Fibroblast of skin of back (primary cell): ENCODE results near the gene WDR76. TPM values are rescaled to one million over a fixed set of nuclear protein-coding genes. Genes with fewer than 3 reads are reported as not detected.
"Not testable (repeated sequence)": the region's sequence is repeated elsewhere in the genome, so short reads cannot be mapped to it uniquely, and the experiment has no call there.

ENCODE experiments used
- DNase-seq: peaks from one replicate; pipeline ENCODE4 v3.0.0-alpha.2; 2013
- polyA plus RNA-seq, 2 experiments: library from polyadenylated mRNA; unstranded; fragments of 120-200 nt; gene quantifications; one replicate each; pipeline ENCODE4 v1.2.1, GENCODE V29; 2013; ENCODE audit not compliant: insufficient read length in 2 of 2

Gene WDR76
- 15.1 TPM for polyA plus RNA-seq (2013, experiment 1 of 2; ENCODE audit: insufficient read length)
- 2.4 TPM for polyA plus RNA-seq (2013, experiment 2 of 2; ENCODE audit: insufficient read length)

GRCh38 chr15:43826508-43827341 is at the start of gene WDR76:
TSS of gene WDR76 (plus strand) at chr15:43827002. CDS start at chr15:43827033, 31 bp downstream.
- peak; percentile 84 for DNase-seq

DNA sequence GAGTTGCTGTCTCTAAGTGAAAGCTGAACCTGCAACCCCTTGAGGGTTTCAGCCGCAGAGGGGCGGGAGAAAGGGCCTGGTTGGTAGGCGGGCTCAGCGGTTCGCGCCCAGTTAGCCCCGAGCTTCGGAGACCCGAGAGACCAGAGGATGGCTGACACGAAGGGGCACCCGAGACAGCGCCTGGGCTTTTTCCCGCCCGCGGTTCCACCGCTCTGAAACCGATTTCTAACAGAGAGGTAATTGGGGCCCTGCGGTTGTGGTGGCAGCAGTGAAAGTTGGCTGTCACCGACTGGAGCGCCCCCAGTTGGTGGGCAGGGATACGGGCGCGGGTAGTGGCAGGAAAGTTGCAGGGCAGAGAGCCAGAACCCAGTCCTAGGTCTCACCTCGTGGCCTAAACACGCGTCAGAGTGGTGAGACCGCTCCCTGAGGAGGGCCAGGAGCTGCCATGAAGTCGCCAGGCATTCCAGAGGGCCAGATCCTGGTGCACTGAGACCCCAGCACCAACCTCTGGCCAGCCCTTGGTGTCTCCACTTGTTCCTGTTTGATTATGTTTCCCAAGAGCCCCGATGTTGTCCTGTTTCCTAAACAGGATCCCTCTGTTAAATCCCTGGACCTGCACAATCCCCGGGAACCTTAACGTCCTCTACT is 49.4 kb upstream of the WDR76 start:
- peak; percentile 75 for DNase-seq

GRCh38 chr15:43779016-43779415 is 47.8 kb upstream of the WDR76 start:
- no peak for DNase-seq

DNA sequence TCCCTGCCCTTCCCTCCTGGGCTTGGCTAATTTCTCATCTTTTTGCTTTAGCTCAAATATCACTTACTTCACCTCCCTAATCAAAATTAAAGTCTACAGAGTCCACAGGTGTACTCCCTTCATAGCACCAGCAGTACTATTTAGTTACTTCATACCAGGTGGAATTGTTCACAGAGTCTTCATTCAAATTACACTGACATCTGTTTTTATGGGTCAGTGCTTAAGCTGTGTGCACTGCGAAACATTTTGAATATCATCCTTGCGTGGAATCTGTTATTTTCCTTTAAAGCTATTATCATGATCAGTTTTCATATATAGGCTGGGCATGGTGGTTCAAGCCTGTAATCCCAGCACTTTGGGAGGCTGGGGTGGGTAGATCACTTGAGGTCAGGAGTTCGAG is 37.4 kb upstream of the WDR76 start:
- DNase-seq = no peak

GRCh38 chr15:43791993-43792760 is 34.6 kb upstream of the WDR76 start, which contains the start of gene SERF2:
TSS of gene SERF2 (plus strand) at chr15:43792320. CDS start at chr15:43792377, 57 bp downstream.
- DNase-seq = peak; percentile 99

DNA sequence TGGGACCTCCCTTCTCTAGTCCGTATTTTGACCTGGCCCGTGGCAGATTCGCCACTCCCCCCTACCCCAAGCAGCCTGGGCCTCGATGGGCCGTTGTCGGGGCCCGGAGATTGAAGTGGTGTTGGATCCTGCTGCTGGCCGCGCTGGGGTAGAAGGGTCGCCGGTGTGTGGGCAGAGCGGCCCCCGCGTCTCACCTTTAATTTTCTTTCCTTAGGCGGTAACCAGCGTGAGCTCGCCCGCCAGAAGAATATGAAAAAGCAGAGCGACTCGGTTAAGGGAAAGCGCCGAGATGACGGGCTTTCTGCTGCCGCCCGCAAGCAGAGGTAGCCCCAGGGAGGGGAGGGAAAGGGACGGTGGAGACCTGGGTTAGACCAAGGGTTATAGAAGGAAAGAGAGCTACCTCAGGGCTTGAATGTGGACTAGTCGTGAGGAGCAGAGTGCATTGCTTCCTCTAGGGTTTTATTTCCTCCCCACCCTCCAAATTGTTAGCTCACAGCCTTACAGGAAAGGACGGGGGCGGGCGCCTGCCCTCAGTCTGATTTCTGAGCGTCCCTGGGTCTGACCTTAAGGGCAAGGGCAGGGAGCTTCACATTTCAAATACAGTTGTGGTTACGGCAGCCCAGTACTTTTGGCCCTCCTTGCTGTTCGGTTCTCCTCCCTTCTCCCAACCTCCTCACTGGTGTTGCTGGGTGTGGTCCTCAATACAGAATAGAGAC is 33.9 kb upstream of the WDR76 start:
- peak; percentile 56 for DNase-seq

DNA sequence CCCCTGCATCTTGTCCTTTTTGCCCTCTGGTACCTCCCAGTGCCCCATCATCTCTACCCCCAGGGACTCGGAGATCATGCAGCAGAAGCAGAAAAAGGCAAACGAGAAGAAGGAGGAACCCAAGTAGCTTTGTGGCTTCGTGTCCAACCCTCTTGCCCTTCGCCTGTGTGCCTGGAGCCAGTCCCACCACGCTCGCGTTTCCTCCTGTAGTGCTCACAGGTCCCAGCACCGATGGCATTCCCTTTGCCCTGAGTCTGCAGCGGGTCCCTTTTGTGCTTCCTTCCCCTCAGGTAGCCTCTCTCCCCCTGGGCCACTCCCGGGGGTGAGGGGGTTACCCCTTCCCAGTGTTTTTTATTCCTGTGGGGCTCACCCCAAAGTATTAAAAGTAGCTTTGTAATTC is 33.2 kb upstream of the WDR76 start:
- DNase-seq = no peak

GRCh38 chr15:43794269-43795037 is 32.3 kb upstream of the WDR76 start:
- DNase-seq = peak; percentile 35

- no peak for DNase-seq
These were observed 31.6 kb upstream of the WDR76 start for GRCh38 chr15:43795197-43795596.

DNA sequence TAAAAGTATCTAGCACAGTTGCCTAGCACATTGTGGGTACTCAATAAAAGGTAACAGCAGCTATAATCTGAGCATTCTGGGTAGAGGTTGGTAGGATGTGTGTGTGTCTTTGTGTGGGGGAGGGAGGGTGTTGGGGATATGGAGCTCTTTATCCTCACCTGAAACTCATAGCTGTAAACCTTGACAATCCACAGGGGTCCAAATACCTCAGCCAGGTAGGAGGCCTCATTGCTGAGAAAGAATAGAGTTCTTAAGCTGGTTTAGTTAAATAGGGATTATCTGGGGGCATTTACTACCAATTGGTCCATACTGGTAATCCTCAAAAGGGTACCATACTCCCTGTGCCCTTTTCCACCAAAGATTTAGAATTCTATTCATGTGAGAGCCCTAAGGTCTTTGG is 30.8 kb upstream of the WDR76 start:
- no peak for DNase-seq

DNA sequence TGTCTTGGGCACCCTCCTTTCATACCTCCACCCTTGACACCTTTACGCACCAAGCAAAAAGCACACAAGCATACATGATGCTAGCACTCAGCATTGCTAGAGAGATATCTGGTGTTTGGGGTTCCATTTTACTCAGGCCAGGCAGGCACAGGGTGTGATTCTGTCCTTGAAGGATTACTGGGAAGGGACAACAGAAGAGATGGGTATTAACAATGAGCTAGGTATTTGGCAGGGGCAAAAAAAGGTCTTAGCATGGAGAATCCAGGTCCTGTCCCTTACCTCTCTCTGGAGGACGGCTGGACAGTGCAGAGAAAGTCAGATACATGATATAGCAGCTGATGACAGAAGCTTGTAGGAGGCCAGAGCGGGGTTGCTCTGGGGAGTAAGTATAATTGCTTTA is 30.2 kb upstream of the WDR76 start:
- DNase-seq = no peak

GRCh38 chr15:43799209-43799944 is 27.4 kb upstream of the WDR76 start:
- no peak for DNase-seq

GRCh38 chr15:43799945-43800285 is 26.9 kb upstream of the WDR76 start, which contains the start of gene SERINC4:
TSS of gene SERINC4 (minus strand) at chr15:43800220. CDS start at chr15:43799986, 234 bp downstream.
- DNase-seq = no peak

DNA sequence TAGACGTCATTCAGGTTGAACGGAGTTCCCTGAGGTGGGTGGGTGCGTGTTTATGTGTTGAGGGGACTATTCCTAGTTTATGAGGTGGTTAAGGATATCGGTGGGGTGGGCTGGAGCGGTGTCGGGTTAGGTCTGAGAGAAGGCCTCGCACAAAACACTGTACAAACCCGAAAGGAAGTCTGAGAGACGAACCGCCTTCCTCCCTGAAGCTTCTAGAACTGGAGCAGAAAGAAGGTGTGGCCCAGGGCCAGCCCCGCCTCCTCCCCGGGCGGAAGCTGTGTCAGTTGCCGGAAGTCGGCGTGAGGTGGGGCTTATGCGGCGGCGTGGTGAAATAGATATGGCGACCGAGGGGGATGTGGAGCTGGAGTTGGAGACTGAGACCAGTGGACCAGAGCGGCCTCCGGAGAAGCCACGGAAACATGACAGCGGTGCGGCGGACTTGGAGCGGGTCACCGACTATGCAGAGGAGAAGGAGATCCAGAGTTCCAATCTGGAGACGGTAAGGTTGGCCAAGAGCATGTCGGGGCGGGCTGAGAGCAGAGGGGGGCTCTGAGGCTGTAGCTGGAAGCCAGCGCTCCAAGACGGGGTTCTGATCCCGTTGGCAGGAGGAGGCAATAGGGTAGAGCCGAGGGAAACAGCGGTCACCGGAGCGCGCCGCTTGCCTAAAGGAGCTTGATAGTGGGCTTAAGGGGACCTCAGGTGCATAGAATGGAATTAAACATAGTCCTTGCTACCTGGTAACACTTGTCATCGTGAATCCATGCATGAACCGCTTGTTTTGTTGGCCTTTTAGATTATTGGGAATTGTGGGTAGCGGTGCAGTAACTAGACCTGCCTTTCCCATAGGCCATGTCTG is 26.3 kb upstream of the WDR76 start, which contains the start of gene HYPK:
TSS of gene HYPK (plus strand) at position 314 of the 856 bp plus-strand sequence. CDS start at position 338, 24 bp downstream.
- DNase-seq = peak; percentile 87

- not testable (repeated sequence) for DNase-seq
These were observed 24.1 kb upstream of the WDR76 start for GRCh38 chr15:43802676-43803075.

- no peak for DNase-seq
These were observed 18.3 kb upstream of the WDR76 start for GRCh38 chr15:43808435-43808950.

- no peak for DNase-seq
These were observed 17.7 kb upstream of the WDR76 start for GRCh38 chr15:43808960-43809678.

- DNase-seq = not testable (repeated sequence)
These were observed 11.7 kb upstream of the WDR76 start for GRCh38 chr15:43815064-43815463.

DNA sequence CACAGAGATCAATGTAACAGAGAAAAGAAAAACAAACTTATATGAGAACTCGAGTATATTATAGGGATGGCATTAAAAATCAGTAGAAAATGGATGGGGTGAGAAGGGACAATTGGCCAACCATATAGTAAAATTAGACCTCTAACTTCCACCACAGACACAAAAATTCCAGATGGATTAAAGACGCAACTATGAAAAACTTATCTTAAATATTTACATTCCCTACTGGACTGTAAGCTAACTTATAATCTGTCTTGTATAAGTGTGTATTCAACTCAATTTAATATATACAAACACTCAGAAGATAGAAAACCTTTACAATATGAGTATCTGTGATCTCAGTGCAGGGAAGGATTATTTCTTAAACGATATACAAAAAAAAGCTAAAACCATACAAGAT is 5.3 kb upstream of the WDR76 start:
- no peak for DNase-seq
